ENCODE data around the gene YPEL2. TPM values are rescaled to one million over a fixed set of nuclear protein-coding genes. Genes with fewer than 3 reads are reported as not detected.
A peak's percentile ranks its signal among the peaks of the same experiment; 100 is the strongest.

Gene YPEL2
- total RNA-seq, 1 donor from 2014 or later: 19.5 TPM

DNA sequence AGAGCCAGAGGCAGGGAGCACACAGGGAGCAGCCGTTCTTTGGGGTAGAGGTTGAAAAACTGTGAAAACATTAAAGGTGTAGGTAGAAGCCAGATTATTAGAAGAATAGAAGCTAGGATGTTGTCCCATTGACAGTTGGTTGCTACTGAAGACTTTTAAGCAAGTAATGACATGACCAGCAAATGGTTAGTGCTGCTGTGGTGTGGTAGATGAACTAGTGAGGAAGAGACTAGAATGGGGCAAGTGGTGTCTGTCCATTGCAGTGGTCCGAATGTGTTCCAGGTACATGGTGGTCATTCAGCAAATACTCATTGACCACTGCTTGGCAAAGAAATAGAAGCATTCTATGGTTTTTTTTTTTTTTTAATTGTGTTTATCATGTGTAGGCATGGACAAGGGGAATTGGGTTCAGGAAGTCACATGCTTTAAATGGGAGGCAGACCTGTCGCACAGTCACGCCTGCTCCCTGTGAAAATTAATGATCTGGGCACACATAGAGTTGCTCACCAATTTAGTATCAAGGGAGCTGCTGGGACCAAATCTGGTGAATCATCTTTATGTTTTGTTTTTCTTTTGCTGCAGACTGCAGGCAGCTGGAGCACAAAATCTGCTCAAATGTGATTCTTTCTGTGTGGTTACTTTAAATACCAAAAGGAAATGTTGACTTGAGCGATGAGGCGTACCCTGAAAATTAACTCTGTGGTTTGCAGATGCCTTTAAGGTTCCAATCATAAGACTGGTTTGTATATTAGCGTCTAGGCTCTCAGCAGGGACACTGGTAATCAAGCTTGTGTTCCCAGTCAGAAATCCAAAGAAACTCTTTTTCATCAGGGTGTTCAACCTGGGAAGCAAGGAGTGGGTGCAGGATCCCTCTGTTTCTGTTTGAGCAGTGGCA lies 30.7 kb downstream of the YPEL2 start:
- no peaks in the 10 kb centered on the region for H3K27me3 Mint-ChIP-seq
- ChIA-PET CTCF (interaction anchor here (0.7 to 1.7 kb wide), 8 partner anchors 9 to 78 kb away, joined by 3 to 8 read pairs (median 3); no protein-coding TSS in a partner anchor), POLR2A (interaction anchor here (0.6 to 7.9 kb wide), 11 partner anchors 8 to 258 kb away, joined by 3 to 56 read pairs (median 4); partner anchors contain the start of gene YPEL2)
- H3K4me3 Mint-ChIP-seq: peak overlapping the region; percentile 42
- no peak for DNase-seq
- H3K36me3 Mint-ChIP-seq (ENCODE audit: low read depth): peaks cover 11% of the 10 kb centered on the region
- H3K9me3 Mint-ChIP-seq: no peaks in the 10 kb centered on the region
- TF ChIP-seq, protein P1, sequence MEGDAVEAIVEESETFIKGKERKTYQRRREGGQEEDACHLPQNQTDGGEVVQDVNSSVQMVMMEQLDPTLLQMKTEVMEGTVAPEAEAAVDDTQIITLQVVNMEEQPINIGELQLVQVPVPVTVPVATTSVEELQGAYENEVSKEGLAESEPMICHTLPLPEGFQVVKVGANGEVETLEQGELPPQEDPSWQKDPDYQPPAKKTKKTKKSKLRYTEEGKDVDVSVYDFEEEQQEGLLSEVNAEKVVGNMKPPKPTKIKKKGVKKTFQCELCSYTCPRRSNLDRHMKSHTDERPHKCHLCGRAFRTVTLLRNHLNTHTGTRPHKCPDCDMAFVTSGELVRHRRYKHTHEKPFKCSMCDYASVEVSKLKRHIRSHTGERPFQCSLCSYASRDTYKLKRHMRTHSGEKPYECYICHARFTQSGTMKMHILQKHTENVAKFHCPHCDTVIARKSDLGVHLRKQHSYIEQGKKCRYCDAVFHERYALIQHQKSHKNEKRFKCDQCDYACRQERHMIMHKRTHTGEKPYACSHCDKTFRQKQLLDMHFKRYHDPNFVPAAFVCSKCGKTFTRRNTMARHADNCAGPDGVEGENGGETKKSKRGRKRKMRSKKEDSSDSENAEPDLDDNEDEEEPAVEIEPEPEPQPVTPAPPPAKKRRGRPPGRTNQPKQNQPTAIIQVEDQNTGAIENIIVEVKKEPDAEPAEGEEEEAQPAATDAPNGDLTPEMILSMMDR (IDR thresholded peaks at IDR 0.05): no peak
- intact Hi-C loops (cut with micrococcal nuclease): loop anchor here (1.0 kb wide), 3 partner anchors 11 to 33 kb away; no protein-coding TSS in a partner anchor
- peak; percentile 77 for ATAC-seq (ENCODE audit: low read depth)
- peak overlapping the region; percentile 87 for H3K27ac Mint-ChIP-seq
- peaks cover 84% of the 10 kb centered on the region for H3K4me1 Mint-ChIP-seq

DNA sequence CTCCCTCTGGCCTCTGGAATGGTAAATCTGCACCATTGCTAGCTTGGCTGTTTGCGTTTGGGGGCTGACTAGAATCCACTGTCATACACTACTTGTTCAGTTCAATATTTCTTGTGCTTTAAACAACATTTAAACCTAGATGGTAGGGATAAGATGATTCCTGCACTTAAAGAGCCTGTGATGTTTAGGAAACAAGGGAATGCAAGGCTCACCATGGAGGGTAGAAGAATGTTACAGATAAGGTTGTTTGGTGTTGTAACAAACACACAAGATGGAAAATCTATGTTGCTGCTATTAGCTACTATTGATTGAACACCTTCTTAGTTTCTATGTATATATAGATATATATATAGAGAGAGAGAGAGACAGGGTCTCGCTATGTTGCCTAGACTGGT lies 31.4 kb downstream of the YPEL2 start:
- peaks cover 8% of the 10 kb centered on the region for H3K36me3 Mint-ChIP-seq (ENCODE audit: low read depth)
- ATAC-seq (ENCODE audit: low read depth): no peak
- H3K27ac Mint-ChIP-seq: peak overlapping the region; percentile 87
- no peaks in the 10 kb centered on the region for H3K27me3 Mint-ChIP-seq
- ChIA-PET CTCF (interaction anchor here (0.7 to 1.7 kb wide), 9 partner anchors 8 to 78 kb away, joined by 3 to 8 read pairs (median 3); no protein-coding TSS in a partner anchor), POLR2A (interaction anchor here (0.6 to 7.9 kb wide), 12 partner anchors 8 to 257 kb away, joined by 3 to 56 read pairs (median 4); partner anchors contain the start of gene YPEL2)
- intact Hi-C loops (cut with micrococcal nuclease): loop anchor here (1.0 kb wide), 3 partner anchors 10 to 34 kb away; no protein-coding TSS in a partner anchor
- no peaks in the 10 kb centered on the region for H3K9me3 Mint-ChIP-seq
- TF ChIP-seq, protein P1 (IDR thresholded peaks at IDR 0.05): no peak
- no peak for DNase-seq
- peaks cover 85% of the 10 kb centered on the region for H3K4me1 Mint-ChIP-seq
- peak overlapping the region; percentile 42 for H3K4me3 Mint-ChIP-seq

DNA sequence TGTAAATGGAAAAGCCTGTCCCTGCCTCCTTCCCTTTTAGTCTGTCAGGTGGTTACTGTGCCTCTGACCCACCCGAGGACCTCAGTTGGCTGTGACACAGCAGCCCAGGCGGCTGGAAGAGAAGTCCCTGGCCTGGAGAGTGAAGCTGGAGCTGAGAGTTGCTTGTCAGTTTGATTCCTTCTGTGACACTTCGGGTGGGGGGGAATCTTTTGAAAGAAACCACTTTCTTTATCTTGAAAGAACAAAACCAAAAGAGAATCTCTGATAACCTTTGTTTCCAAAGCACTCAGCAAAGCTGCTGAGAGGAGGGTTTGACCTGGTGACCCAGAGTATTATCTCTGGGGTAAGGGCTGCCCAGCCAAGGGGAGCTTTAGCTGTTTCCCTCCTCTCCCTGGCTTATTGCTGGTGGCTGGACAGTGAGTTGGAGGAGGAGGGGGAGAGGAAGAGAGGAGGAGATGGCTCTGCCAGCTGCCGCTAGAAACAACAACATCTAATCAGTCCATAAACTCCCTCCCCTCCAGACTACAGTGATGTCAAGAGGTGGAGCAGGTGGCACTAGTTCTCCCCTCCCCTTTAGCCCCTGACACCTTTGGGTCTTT lies 34.0 kb downstream of the YPEL2 start:
- Mint-ChIP-seq H3K4me3 (no peak overlapping the region), H3K9me3 (no peaks in the 10 kb centered on the region), H3K27ac (peak overlapping the region; percentile 66), H3K27me3 (no peaks in the 10 kb centered on the region), H3K4me1 (peaks cover 87% of the 10 kb centered on the region), H3K36me3 (ENCODE audit: low read depth) (peaks cover under 1% of the 10 kb centered on the region)
- no peak for ATAC-seq (ENCODE audit: low read depth)
- DNase-seq: no peak
- CTCF ChIA-PET: interaction anchor here (1.2 to 2.7 kb wide), 3 partner anchors 30 to 75 kb away, joined by 3 to 15 read pairs (median 3); no protein-coding TSS in a partner anchor
- POLR2A ChIA-PET: interaction anchor here (2.1 to 7.9 kb wide), 2 partner anchors 15 to 34 kb away, joined by 7 to 56 read pairs; partner anchors contain the start of gene YPEL2
- intact Hi-C loops (cut with micrococcal nuclease): no loop called here
- TF ChIP-seq, protein P1 (IDR thresholded peaks at IDR 0.05): no peak

DNA sequence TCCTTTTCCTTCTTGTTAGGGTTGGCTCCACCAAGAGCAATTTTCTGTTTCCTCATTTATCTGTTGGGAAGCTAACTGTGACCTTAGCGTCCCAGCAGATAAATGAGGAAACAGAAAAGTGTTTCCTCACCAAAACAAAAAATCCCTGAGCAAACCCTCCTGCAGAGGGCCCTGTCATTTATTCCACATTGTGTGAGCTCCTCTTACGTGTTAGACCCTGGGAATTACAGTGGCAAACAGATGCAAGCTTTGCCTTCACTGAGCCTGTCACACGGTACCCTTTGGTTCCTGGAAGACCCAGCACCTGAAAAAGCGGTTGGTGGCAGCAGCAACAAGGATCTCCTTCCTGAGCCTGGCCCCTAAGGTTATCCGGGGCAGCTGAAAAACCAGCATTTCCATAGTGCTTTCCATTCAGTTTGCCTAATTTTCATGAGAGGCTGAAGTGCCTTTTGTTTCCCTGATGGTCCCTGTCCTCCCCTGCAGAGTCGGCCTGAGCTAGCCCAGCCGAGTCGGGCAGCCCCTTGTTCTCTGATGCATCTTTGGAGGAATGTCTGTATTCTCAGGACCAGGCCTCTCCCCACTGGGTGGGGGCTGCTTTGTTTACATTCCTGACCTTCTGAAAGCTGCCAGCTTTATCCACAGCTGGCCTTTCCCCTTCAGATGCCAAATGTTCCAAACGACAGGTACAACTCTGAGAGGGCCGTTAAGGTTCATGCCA lies 34.7 kb downstream of the YPEL2 start:
- CTCF ChIA-PET: interaction anchor here (1.0 to 2.7 kb wide), 4 partner anchors 12 to 74 kb away, joined by 3 to 15 read pairs (median 3); no protein-coding TSS in a partner anchor
- POLR2A ChIA-PET: interaction anchor here (2.1 to 7.9 kb wide), 2 partner anchors 16 to 35 kb away, joined by 7 to 56 read pairs; partner anchors contain the start of gene YPEL2
- TF ChIP-seq, protein P1 (IDR thresholded peaks at IDR 0.05): no peak
- ATAC-seq (ENCODE audit: low read depth) (no peak), DNase-seq (no peak)
- no peaks in the 10 kb centered on the region for H3K9me3 Mint-ChIP-seq
- H3K4me1 Mint-ChIP-seq: peaks cover 87% of the 10 kb centered on the region
- intact Hi-C loops (cut with micrococcal nuclease): no loop called here
- no peaks in the 10 kb centered on the region for H3K27me3 Mint-ChIP-seq
- no peak overlapping the region for H3K4me3 Mint-ChIP-seq
- no peaks in the 10 kb centered on the region for H3K36me3 Mint-ChIP-seq (ENCODE audit: low read depth)
- H3K27ac Mint-ChIP-seq: peak overlapping the region; percentile 35
